Upper lobe of left lung (tissue), 4 donors: ENCODE results near the gene TPD52L1.

ENCODE experiments used
- EP300 ChIP-seq, 4 donors: sonication (generic); formaldehyde crosslinking; IDR thresholded peaks; one replicate each; pipeline ENCODE4 v1.5.1; 2017; ENCODE audit warnings: antibody characterized with exemption in 4 of 4, control low read depth in 2 of 4
- POLR2A ChIP-seq, 4 donors: fragments of 450-650 bp; IDR thresholded peaks; one replicate each; pipeline ENCODE4 v1.5.1; 2016 to 2017; ENCODE audit warnings: antibody characterized with exemption in 4 of 4, mild to moderate bottlenecking in 2 of 4
- POLR2AphosphoS5 ChIP-seq, 2 donors: sonication (generic); formaldehyde crosslinking; IDR thresholded peaks; one replicate each; pipeline ENCODE4 v1.5.1; 2017; ENCODE audit warnings: antibody characterized with exemption in 2 of 2
- TF ChIP-seq, protein P1 (sequence below), 6 experiments: fragments of 450-650 bp in 4 of 6; fragments of 200-600 bp in 2 of 6; sonication (generic) in 2 of 6; IDR thresholded peaks; one replicate each; pipeline ENCODE4 v1.5.1; 2016 to 2019; ENCODE audit warnings: antibody characterized with exemption in 6 of 6

DNA sequence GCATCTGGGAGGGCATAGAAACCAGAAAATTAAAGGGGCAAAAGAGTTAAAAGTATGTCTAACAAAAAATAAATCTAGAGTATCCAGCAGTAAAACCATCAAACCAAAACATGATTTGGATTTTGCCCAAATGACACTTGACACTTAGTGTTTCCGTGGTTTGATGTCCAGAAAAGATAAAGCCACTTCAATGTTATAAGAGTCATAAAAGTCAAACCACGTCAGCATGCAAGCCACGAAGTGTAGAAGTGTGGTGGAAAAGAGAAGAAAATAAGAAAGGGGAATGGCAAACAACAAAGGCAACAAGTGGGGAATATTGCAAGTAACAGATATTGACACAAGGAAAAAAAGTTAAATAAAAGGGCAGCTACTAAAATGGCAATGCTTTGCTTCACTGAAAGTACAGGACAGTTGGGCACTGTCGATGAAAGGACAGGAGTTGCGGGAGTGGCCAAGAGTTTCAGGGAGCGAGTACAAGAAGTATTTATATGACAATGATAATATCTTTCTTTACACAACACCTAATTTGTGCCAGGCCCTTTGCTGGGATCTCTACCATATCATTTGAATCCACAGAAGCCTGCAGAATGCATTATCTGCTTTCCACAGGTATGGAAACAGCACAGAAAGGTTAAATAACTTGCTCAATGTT lies 154.5 kb downstream of the TPD52L1 start:
- TF ChIP-seq EP300 (IDR thresholded peaks at IDR 0.05) (no peak), POLR2A (IDR thresholded peaks at IDR 0.05) (no peak), POLR2AphosphoS5 (IDR thresholded peaks at IDR 0.05) (no peak)
- TF ChIP-seq, protein P1, sequence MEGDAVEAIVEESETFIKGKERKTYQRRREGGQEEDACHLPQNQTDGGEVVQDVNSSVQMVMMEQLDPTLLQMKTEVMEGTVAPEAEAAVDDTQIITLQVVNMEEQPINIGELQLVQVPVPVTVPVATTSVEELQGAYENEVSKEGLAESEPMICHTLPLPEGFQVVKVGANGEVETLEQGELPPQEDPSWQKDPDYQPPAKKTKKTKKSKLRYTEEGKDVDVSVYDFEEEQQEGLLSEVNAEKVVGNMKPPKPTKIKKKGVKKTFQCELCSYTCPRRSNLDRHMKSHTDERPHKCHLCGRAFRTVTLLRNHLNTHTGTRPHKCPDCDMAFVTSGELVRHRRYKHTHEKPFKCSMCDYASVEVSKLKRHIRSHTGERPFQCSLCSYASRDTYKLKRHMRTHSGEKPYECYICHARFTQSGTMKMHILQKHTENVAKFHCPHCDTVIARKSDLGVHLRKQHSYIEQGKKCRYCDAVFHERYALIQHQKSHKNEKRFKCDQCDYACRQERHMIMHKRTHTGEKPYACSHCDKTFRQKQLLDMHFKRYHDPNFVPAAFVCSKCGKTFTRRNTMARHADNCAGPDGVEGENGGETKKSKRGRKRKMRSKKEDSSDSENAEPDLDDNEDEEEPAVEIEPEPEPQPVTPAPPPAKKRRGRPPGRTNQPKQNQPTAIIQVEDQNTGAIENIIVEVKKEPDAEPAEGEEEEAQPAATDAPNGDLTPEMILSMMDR (IDR thresholded peaks at IDR 0.05) = no peak
